ENCODE measurements around the gene MAML3.

The MAML3 gene

GRCh38 chr4:139824882-139825522 lies 329.0 kb downstream of the MAML3 start:
- H3K4me3 Mint-ChIP-seq, result peak overlapping the region; percentile 56
- no peak for TF ChIP-seq CTCF (IDR thresholded peaks at IDR 0.05)
- peaks cover 46% of the 10 kb centered on the region for H3K36me3 Mint-ChIP-seq (ENCODE audit: low read depth)
- peak overlapping the region; percentile 89 for H3K27ac Mint-ChIP-seq
- peaks cover 62% of the 10 kb centered on the region for H3K4me1 Mint-ChIP-seq
- DNase-seq, result no peak
- H3K27me3 Mint-ChIP-seq (ENCODE audit: low read depth, poor library complexity), result no peaks in the 10 kb centered on the region
- H3K9me3 Mint-ChIP-seq, result peaks cover 17% of the 10 kb centered on the region

GRCh38 chr4:139823746-139824145 lies 330.2 kb downstream of the MAML3 start:
- Mint-ChIP-seq H3K27ac (no peak overlapping the region), H3K9me3 (peaks cover 17% of the 10 kb centered on the region), H3K27me3 (ENCODE audit: low read depth, poor library complexity) (no peaks in the 10 kb centered on the region), H3K4me3 (no peak overlapping the region), H3K36me3 (ENCODE audit: low read depth) (peaks cover 39% of the 10 kb centered on the region), H3K4me1 (peaks cover 65% of the 10 kb centered on the region)
- no peak for DNase-seq
- TF ChIP-seq CTCF (IDR thresholded peaks at IDR 0.05), result no peak

GRCh38 chr4:139823345-139823744 lies 330.6 kb downstream of the MAML3 start:
- Mint-ChIP-seq H3K9me3 (peaks cover 17% of the 10 kb centered on the region), H3K36me3 (ENCODE audit: low read depth) (peaks cover 35% of the 10 kb centered on the region), H3K4me3 (no peak overlapping the region), H3K27ac (no peak overlapping the region), H3K27me3 (ENCODE audit: low read depth, poor library complexity) (no peaks in the 10 kb centered on the region), H3K4me1 (peaks cover 67% of the 10 kb centered on the region)
- TF ChIP-seq CTCF (IDR thresholded peaks at IDR 0.05), result no peak
- DNase-seq, result no peak

- Mint-ChIP-seq H3K27me3 (ENCODE audit: low read depth, poor library complexity) (no peaks in the 10 kb centered on the region), H3K4me1 (peaks cover 76% of the 10 kb centered on the region), H3K36me3 (ENCODE audit: low read depth) (peaks cover 37% of the 10 kb centered on the region), H3K9me3 (peaks cover 17% of the 10 kb centered on the region), H3K27ac (no peak overlapping the region), H3K4me3 (no peak overlapping the region)
- DNase-seq, result no peak
- TF ChIP-seq CTCF (IDR thresholded peaks at IDR 0.05), result no peak
Observed at GRCh38 chr4:139822391-139822790, 331.6 kb downstream of the MAML3 start.

GRCh38 chr4:139819082-139819481 lies 334.9 kb downstream of the MAML3 start:
- Mint-ChIP-seq H3K27ac (peak overlapping the region; percentile 5), H3K9me3 (peaks cover 17% of the 10 kb centered on the region), H3K4me1 (peaks cover 76% of the 10 kb centered on the region), H3K36me3 (ENCODE audit: low read depth) (peaks cover 37% of the 10 kb centered on the region), H3K27me3 (ENCODE audit: low read depth, poor library complexity) (no peaks in the 10 kb centered on the region), H3K4me3 (no peak overlapping the region)
- no peak for TF ChIP-seq CTCF (IDR thresholded peaks at IDR 0.05)
- DNase-seq, result no peak
